Right ventricle myocardium superior (tissue), 1 donor: ENCODE results near the gene HIBADH. TPM values are rescaled to one million over a fixed set of nuclear protein-coding genes. Genes with fewer than 3 reads are reported as not detected.
A peak's percentile ranks its signal among the peaks of the same experiment; 100 is the strongest.

Experiments used
- ATAC-seq: fragments of 200-7000 bp; cut with Tn5 transposase; one replicate; pipeline ENCODE4 v1.9.1; 2020; ENCODE audit warnings: mild to moderate bottlenecking; ENCODE audit not compliant: poor library complexity
- DNase-seq: peaks from one replicate; pipeline ENCODE4 v3.0.0-alpha.2; 2020
- intact Hi-C: fragments of 100-400 bp; cut with DNase I; formaldehyde crosslinking; loops from one replicate; pipeline ENCODE4 v1.11.2; 2022
- long read RNA-seq: library from polyadenylated mRNA; unstranded; transcript quantifications from one replicate; pipeline ENCODE4 v2.0.0, GENCODE V29; 2021
- total RNA-seq: library from RNA; stranded (reverse); fragmentation: NEBNext Ultra II Directional; extraction: Animal tissue kit (Norgen Biotek cat#: 25700); gene quantifications from one replicate; pipeline ENCODE4 v1.2.1, GENCODE V29; 2021
- donor health status: DM: no; HTN: yes; CAD: no; lungs with severe emphysema.

The HIBADH gene
- total RNA-seq: 113 TPM
- long read RNA-seq, transcript HIBADH-201 (8 exons, 1,990 nt): major isoform, 372 of 414 reads
- long read RNA-seq, partial matches to known transcripts: 6 of 414 reads
- long read RNA-seq, other reads (novel, unspliced or antisense): 36 of 414 reads

DNA sequence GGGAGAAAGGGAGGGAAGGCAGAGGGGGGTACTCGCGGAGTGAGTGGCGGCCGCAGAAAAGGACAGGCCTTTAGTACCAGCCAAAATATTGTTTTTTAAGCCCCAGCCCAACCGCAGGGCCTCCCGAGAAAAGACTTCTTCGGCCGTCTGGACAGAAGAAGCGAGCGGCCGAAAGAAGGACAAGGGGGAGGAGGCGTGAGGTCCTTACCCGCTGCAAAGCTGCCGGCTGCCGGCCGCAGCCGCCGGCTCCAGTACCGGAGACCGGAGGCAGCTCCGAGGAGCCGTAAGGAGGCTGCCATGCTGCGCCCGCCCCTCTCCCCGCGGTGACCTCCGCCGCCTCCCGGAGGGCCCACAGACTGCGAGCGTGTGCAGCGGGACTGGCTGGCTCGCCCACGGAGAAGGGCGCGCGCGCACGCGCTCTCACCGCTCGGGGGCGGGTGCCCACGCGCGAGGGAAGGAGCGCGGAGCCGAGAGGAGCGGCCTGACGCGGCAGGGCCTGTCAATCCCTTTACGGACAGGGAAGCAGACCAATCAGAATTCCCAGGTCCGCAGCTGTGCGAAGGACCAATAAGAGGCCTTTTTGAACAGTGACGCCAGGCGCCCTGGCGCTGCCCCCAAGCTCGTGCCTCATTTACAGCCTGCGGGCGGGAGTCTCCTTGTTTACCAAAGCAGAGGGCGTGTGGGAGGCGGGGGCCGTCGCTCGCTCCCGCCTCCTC lies at the start of gene HIBADH:
HIBADH (minus strand) TSS at position 394 of the 716 bp plus-strand sequence; CDS start at position 299, 95 bp downstream.
- peak; percentile 98 for ATAC-seq
- intact Hi-C loops: loop anchor here (10.0 kb wide), 1 partner anchor 72 kb away; no protein-coding TSS in a partner anchor

DNA sequence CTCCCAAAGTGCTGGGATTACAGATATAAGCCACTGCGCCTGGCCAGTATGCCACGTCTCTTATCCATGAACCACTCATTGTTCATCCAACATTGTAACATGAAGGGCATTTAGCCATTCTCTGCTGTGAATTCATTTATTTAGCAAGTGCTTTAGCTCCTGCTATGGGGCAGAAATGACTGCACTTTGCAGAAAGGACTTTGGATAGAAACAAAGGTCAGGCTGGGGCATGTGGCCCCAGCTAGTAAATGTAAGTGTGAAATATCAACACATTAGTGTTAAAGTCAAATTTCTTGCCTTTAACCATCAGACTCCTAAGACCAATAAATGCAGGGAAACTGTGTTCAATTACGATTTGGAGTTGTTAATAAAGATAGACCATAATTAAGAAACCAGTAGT lies 49.5 kb upstream of the HIBADH start:
- DNase-seq (no peak), ATAC-seq (no peak)
- intact Hi-C loops: no loop called here

More for the DNA sequence above, at the start of gene HIBADH:
- peak; percentile 100 for DNase-seq

DNA sequence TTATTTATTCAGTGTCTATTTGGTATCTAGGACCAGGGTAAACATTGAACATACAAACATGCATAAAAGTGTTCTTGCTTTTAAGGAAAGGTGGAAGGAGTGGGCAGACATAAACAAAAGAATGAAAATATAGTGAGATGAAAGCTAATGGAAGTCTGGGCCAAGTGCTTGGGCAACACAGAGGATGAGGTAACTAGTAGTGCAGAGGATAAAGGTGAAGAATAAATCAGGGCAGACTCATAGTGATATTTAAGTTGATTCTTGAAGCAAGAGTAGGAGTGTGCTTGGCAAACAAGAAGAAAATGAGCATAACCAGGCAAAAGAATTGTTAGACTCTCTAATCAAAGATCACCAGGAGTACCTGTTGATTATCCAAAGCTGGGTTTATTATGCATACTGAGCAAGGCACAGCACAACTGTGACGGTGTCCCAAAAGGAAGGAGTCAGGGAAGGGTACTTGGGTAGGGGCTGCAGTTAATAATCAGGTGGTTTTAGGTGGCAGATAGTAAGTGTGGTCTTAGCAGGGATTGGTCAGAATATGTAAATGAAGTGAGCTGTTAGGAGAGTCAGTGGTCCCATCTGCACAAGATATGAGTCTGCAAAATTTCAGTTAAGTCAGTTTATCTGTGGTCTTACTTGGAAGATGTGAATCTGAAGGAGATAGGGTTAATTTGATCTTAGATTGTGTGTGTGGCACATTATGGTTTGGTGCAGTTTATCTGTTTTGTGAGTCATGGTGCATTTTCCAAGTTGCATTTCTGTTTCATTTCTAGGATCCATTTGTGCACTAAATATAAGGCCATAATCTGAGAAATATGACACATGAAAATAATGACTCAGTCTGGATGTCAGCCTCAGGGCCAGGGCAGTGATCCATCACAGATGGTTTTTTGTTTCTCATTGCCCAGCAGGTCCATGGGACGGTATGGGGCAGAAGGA lies 46.7 kb upstream of the HIBADH start:
- intact Hi-C loops: no loop called here
- ATAC-seq (no peak), DNase-seq (no peak)

DNA sequence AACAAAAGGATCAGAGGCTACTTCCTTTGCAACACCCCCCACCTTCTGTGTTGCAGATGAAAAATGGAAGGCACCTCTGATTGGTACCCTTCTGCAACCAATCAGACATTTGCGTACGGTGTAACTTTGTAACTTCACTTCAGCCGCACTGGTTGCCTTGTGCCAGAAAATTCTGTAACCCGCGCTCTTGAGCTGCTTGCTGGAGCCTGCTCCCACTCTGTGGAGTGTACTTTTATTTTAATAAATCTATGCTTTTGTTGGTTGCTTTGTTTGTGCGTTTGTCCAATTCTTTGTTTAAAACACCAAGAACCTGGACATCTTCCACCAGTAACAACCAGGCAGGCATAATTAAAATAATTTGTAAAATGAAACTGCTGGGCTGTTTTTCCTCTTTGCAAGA lies 45.8 kb upstream of the HIBADH start:
- ATAC-seq (no peak), DNase-seq (no peak)
- intact Hi-C loops: no loop called here

DNA sequence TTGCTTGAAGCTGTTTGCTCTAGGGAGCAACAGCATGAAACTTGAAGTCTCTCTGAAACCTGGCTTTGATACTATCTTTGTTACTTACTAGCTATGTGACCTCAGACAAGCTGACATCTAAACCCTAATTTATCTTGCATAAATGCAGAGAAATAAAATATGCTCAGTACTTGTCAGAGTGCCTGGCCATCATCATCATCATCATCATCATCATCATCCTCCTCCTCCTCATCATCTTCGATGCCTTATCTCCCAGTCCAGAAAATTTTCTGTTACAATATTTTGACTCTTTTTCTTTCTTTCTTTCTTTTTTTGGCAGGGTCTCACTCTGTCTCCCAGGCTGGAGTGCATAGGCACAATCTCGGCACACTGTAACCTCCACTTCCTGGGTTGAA lies 42.5 kb upstream of the HIBADH start:
- intact Hi-C loops: no loop called here
- ATAC-seq: no peak

DNA sequence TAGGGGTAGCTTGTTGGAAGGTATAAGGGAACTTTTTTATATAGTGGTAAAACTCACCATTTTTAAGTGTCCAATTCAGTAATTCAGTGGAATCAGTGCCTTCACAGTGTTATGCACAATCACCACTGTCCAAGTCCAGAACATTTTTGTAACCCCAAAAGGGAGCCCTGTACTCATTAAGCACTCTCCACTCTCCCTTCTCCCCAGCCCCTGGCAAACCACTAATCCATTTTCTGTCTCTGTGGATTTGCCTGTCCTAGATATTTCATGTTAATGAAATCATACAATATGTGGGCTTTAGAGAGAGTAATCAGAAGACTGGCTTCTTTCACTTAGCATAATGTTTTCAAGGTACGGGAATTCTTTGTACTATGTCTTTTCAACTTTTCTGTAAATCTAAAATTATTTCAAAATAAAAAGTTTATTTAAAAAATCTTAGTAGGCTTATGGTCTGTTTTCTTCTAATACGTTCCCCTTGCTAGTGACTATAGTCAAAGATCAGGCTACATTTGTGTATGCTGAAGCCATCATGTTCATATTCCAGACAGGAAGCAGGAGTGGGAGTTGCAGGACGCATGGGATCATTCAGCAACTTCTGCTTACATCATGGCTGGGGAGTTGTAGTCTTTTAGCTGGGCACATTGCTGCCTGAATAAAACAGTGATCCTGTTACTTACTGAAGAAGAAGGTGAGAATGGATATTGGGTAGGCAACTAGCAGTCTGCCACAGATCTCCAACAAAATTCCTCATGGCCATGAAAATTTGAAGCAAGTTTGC lies 41.9 kb upstream of the HIBADH start:
- DNase-seq (no peak), ATAC-seq (peak; percentile 48)
- intact Hi-C loops: no loop called here

More for the DNA sequence above, 42.5 kb upstream of the HIBADH start:
- no peak for DNase-seq

DNA sequence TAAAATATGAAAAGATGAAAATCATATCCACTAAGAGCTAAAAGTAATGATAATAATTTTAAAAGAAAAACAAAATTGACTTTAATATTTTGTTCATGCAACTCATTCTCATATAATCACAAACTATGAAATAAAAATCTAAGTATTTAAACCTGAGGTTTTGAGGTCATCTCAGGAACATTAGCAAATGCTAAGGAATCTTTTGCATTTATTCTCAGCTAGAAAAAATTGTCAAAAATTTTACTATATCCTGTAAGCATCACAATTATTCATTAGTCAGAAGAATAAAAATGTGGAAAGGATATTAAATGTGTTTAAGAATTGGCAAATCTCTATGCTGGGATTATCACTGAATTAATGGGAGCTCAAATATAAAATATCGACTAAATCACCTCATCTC lies 40.5 kb upstream of the HIBADH start:
- ATAC-seq (no peak), DNase-seq (no peak)
- intact Hi-C loops: no loop called here

DNA sequence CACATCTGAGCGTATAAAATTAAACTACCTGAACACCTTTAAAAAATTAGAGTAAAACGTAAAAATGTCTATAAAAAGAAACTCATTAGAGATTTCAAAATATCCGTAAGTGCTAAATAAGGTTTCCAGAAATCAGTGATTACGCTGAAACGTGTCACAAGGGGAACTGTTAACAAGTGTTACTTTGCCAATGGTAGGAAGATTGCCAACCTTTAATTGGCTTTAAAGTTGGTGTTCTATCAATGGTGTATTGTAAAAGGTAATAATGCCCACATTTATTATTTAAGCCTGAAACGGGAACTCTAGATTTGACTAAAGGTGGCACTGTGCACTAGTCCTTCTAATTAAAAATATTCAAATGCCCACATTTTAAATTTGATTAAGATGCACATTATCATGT lies 37.8 kb upstream of the HIBADH start:
- DNase-seq (no peak), ATAC-seq (no peak)
- intact Hi-C loops: no loop called here

DNA sequence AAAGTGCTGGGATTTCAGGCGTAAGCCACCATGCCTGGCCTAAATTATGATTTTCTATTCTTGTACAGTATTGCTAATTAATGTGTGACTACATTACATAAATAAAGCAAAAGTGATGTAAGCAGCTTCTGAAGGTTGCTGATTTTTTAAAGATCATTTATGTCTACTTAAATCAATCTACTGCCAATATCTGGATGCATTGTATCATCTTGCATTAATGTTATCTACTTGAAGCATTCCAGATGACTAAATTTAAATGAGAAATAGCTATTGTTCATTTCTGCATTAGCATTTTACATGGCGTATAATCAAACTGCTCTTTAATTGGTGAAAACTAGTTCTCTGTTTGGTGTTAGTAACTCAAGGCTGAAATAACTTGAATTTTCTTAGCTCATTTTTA lies 37.1 kb upstream of the HIBADH start:
- intact Hi-C loops: no loop called here
- ATAC-seq (no peak), DNase-seq (no peak)

DNA sequence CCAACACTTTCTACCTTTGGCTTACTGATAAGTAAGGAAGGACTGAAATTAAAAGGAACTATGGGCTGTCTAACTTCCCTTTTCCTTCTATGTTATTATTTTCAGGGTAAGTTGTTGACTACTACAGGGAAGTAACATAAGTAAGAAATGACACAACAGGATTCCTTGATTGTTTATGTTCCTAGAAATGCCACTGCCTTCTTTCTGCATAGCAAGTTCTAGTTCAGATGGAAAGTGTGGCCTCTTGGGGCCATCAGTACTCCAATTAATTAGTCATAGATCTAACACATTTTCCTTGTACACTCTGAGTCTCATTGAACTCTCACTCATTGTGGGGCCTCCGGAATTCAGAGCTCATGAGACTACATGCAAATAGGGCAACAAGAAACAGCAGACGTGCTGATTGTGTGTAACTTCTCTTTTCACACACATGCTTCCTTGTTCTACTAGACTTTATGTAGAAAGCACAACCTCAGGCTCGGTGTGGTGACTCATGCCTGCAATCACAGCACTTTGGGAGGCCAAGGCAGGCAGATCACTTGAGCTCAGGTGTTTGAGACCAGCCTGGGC lies 35.3 kb upstream of the HIBADH start:
- ATAC-seq (peak; percentile 62), DNase-seq (peak; percentile 44)
- intact Hi-C loops: no loop called here

DNA sequence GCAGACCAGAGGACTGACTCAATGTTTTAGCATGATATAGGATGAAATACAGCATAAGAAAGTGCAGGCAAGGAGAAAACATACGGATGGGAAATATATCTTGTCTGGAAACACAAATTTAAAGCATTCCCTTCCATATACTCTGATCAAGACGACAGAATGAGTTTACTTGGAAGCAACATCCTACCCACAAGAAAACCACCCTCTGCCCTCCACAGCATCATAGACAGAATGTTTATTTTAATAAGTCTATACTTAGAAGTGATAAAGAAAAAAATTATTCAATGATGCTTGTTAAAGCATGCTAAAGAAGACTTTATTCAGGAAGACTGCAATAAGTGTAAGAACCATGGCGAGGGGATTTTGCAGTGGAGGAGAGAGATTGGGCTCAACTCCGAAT lies 32.4 kb upstream of the HIBADH start:
- DNase-seq (no peak), ATAC-seq (no peak)
- intact Hi-C loops: no loop called here

DNA sequence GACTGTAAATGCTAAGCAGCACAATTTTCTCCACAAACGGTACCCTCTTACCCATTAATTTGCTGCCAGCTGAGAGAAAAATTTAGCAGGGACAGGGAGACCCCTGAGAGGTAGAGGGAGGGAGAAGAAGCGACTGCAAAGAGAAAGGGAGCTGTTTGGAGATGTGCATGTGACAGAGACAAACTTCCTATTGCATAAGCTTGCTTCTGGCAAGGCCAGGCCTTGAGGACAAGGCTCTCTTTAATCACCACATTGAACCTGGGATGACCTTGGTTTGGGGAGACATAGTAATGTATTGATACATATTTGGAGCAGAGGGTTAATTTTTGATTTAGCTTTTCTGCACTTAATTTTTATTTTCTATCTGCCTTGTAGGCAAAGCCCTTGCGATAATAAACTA lies 31.1 kb upstream of the HIBADH start:
- ATAC-seq (peak; percentile 71), DNase-seq (no peak)
- intact Hi-C loops: no loop called here

DNA sequence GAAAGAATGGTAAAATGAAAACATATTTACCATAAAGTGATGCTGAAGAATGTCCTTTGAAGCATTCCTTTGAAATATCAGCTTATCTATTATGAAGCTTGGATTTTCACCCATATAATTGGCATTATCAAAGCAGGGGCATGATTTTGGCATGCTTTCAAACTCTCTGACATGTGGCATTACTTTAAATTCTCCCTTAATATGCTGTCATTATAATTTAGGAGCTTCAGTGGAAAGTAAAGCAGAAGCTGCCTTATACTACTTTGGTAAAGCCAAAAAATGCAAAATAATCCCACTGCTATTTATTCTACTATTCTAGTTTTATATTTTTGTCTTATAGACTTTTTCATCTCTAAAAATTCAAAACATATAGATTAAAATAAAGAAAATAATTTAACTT lies 28.0 kb upstream of the HIBADH start:
- no peak for ATAC-seq
- intact Hi-C loops: no loop called here
- no peak for DNase-seq

DNA sequence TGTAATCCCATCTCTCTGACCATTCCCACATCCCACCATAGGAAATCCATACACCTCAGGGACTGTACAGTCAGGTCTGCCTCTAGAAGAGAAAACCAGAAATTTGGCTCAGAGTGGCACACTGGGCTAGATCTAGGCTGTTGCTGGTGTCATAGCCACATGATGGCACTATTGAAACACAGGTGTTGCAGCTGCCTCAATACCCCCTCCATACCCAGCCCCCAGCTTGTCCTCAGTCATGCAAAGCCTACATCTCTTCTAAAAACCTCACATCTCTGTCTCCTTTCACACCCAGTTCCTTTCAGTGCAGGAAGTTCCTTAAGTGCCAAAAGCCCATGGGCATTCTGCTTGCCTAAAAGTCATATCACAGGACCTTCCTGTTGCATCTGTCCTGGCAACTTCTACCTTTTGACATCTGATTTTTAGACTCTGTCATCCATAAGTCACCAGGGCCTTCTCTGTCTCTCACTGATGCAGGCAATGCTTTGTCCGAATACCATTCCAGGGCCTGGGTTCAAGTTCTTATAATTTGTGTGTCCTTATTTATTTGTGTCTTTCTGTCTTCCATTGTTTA lies 27.0 kb upstream of the HIBADH start:
- ATAC-seq: peak; percentile 38
- DNase-seq: no peak
- intact Hi-C loops: no loop called here

DNA sequence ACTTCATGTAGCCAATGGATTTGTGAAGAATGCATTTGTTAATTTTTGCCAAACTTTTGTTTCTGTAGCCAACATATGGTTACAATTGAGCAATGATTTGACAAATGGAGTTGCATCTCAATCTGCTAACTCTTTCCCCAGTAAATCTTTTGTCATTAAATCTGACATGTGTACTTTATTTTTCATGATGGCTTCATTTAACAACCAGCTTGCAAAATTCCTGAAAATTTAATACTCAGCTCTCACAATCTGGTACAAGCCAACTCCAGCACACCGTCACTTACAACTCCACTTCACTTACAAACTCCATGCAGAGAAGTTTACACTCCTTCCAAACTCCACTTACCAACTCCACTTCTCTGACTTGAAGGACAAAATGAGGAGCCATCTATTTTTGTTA lies 26.5 kb upstream of the HIBADH start:
- DNase-seq: no peak
- ATAC-seq: no peak
- intact Hi-C loops: no loop called here

DNA sequence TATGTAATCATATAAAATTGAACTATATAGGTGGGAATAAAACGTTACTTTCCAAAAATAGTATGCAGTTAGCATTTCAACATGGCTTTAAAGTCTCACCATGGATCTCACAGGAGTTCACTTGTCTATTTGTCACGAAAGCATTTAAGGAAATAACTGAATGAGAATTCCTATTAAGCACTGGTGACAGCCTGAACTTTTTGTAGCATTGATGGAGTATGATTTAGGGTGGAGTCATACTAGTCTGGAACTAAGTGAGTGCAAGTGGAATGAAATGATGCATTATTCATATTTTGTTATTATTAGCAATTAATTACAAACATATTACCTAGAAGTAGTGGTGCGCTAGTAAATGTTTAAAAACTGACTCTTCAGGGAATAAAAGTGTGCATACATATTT lies 26.0 kb upstream of the HIBADH start:
- intact Hi-C loops: no loop called here
- ATAC-seq (no peak), DNase-seq (no peak)

DNA sequence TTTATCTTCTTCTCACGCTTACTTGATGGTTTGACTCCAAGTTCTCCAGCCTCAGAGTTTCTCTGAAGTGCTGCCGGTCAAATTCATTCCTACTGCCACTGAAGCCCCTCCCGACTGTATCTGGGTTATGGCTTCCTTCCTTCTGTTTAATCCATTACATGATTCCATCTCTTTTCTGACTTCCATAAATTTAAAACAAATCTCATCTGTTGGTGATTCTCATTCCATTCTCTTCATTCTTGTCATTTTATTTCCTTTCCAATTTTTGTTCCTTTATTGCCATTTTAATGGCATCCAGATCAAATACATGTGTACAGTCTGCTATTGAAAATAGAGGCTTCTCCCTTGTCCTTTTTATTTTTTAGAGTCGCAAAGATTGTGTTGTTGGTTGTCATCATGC lies 25.4 kb upstream of the HIBADH start:
- ATAC-seq: no peak
- no peak for DNase-seq
- intact Hi-C loops: no loop called here

DNA sequence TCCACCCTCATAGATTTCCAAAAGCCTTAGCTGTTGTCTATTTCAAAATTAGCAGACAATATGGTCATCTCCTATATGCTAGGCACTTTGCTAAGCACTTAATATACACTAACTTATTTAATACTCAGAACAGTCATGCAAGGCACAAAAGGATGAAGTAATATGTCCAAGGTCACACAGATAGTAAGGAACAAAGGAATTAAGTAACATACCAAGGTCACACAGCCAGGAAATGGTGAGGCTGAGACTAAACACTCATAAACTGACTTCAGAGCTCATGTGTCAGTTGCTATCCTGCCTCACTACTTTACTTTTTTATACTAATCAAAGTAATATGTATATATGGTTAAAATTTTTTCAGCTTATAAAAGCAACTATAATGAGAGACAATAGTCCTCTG lies 23.6 kb upstream of the HIBADH start:
- intact Hi-C loops: no loop called here
- DNase-seq: no peak
- no peak for ATAC-seq
